Activated B cell treated with CpG ODN at 0.5 μM for 24 hours (primary cell): ENCODE data around the gene PKN2. TPM values are rescaled to one million over a fixed set of nuclear protein-coding genes. Genes with fewer than 3 reads are reported as not detected.
A peak's percentile ranks its signal among the peaks of the same experiment; 100 is the strongest.
"Not testable (repeated sequence)": the region's sequence is repeated elsewhere in the genome, so short reads cannot be mapped to it uniquely, and the experiment has no call there.

ENCODE experiments used
- ATAC-seq: fragments of 200-7000 bp; cut with Tn5 transposase; one replicate; pipeline ENCODE4 v1.10.0; 2021; ENCODE audit warnings: low read depth, mild to moderate bottlenecking, moderate library complexity
- CTCF ChIA-PET: fragments of 350-600 bp; sonication (Branson Sonifier 250); formaldehyde crosslinking; loops from one replicate; lab custom pipeline; 2021; ENCODE audit warnings: antibody characterized with exemption; lab: Charles Lee
- POLR2A ChIA-PET: fragments of 350-600 bp; sonication (Branson Sonifier 250); formaldehyde crosslinking; loops from one replicate; lab custom pipeline; 2021; ENCODE audit warnings: antibody characterized with exemption; lab: Charles Lee
- DNase-seq: peaks from one replicate; pipeline ENCODE4 v3.0.0; 2022
- H3K27ac Mint-ChIP-seq: one replicate; pipeline ENCODE4 v1.8.0; 2020; ENCODE audit warnings: mixed read lengths
- H3K27me3 Mint-ChIP-seq: one replicate; pipeline ENCODE4 v1.8.0; 2021; ENCODE audit warnings: mixed read lengths
- H3K36me3 Mint-ChIP-seq: one replicate; pipeline ENCODE4 v1.8.0; 2021; ENCODE audit warnings: low read depth, mixed read lengths
- H3K4me1 Mint-ChIP-seq: one replicate; pipeline ENCODE4 v1.8.0; 2021; ENCODE audit warnings: mixed read lengths
- H3K4me3 Mint-ChIP-seq: one replicate; pipeline ENCODE4 v1.8.0; 2020; ENCODE audit warnings: mild to moderate bottlenecking, mixed read lengths
- H3K9me3 Mint-ChIP-seq: one replicate; pipeline ENCODE4 v1.8.0; 2020; ENCODE audit warnings: mixed read lengths
- CTCF ChIP-seq: fragments of 200-600 bp; IDR thresholded peaks from one replicate; pipeline ENCODE4 v1.8.0; 2022; ENCODE audit warnings: antibody characterized with exemption, mild to moderate bottlenecking
- intact Hi-C: fragments of 100-400 bp; cut with micrococcal nuclease; formaldehyde crosslinking; loops from one replicate; pipeline ENCODE4 v1.15.1; 2024
- total RNA-seq: library from RNA; stranded (reverse); gene quantifications from 2 replicates; pipeline ENCODE4 v1.2.3, GENCODE V29; 2022

Gene PKN2
- total RNA-seq, 1 donor from 2014 or later = 42.7 TPM

- Mint-ChIP-seq H3K27ac (peak overlapping the region; percentile 56), H3K27me3 (no peaks in the 10 kb centered on the region), H3K36me3 (peaks cover 14% of the 10 kb centered on the region), H3K4me3 (peak overlapping the region; percentile 1), H3K9me3 (no peaks in the 10 kb centered on the region), H3K4me1 (peaks cover 57% of the 10 kb centered on the region)
- ChIA-PET CTCF (no interaction called here), POLR2A (no interaction called here)
- no peak for ATAC-seq
- TF ChIP-seq CTCF = no peak
- no peak for DNase-seq
- intact Hi-C loops = no loop called here
Observed at GRCh38 chr1:88698764-88699163, 14.7 kb downstream of the PKN2 start.

GRCh38 chr1:88700425-88701013 lies 16.4 kb downstream of the PKN2 start:
- H3K9me3 Mint-ChIP-seq = no peaks in the 10 kb centered on the region
- no peak overlapping the region for H3K4me3 Mint-ChIP-seq
- intact Hi-C loops = loop anchor here (1.0 to 5.0 kb wide), 3 partner anchors 7 to 43 kb away; partner anchors contain the start of gene PKN2
- CTCF ChIA-PET = no interaction called here
- no peak for DNase-seq
- peaks cover 57% of the 10 kb centered on the region for H3K4me1 Mint-ChIP-seq
- POLR2A ChIA-PET = interaction anchor here (1.4 kb wide), 1 partner anchor 17 kb away, joined by 16 read pairs; the partner anchor contains the start of gene PKN2
- no peak for TF ChIP-seq CTCF
- no peak for ATAC-seq
- H3K27ac Mint-ChIP-seq = peak overlapping the region; percentile 63
- H3K36me3 Mint-ChIP-seq = peaks cover 6% of the 10 kb centered on the region
- no peaks in the 10 kb centered on the region for H3K27me3 Mint-ChIP-seq

DNA sequence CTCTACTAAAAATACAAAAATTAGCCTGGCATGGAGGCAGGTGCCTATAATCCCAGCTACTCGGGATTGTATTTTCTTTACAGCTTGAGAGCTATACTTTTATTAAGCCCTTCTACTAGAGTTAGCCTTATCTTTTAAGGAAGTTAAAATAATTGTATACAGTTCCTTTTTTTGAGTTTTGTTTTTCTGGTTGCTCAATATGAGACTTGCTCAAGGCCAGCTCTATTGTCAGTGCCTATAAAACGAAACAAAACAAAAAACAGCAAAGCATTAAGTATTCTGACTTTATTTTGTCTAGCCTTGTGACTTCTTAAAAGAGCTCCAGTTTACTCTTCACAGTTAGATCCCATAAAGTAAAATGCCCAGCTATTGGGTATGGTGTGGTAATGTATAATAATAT lies 17.2 kb downstream of the PKN2 start:
- ChIA-PET CTCF (no interaction called here), POLR2A (interaction anchor here (1.4 kb wide), 1 partner anchor 17 kb away, joined by 16 read pairs; the partner anchor contains the start of gene PKN2)
- Mint-ChIP-seq H3K27me3 (no peaks in the 10 kb centered on the region), H3K27ac (peak overlapping the region; percentile 59), H3K9me3 (no peaks in the 10 kb centered on the region), H3K4me3 (no peak overlapping the region), H3K36me3 (peaks cover 6% of the 10 kb centered on the region), H3K4me1 (peaks cover 51% of the 10 kb centered on the region)
- no peak for DNase-seq
- intact Hi-C loops = loop anchor here (1.0 to 5.0 kb wide), 3 partner anchors 8 to 44 kb away; partner anchors contain the start of gene PKN2
- ATAC-seq = peak; percentile 95
- no peak for TF ChIP-seq CTCF

DNA sequence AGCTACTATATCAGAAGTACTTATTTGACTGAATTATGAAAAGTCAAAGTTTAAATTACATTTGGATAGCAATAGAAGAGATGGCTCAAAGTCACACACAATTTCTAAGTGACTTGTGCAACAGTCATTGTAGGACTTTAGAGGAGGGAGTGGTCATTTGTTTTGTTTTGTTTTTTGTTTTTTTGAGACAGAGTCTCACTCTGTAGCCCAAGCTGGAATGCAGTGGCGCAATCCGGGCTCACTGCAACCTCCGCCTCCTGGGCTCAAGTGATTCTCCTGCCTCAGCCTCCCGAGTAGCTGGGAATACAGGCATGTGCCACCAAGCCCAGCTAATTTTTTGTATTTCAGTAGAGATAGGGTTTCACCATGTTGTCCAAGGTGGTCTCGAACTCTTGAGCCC lies 17.7 kb downstream of the PKN2 start:
- ATAC-seq, CTCF ChIA-PET: not testable (repeated sequence)
- peaks cover 49% of the 10 kb centered on the region for H3K4me1 Mint-ChIP-seq

DNA sequence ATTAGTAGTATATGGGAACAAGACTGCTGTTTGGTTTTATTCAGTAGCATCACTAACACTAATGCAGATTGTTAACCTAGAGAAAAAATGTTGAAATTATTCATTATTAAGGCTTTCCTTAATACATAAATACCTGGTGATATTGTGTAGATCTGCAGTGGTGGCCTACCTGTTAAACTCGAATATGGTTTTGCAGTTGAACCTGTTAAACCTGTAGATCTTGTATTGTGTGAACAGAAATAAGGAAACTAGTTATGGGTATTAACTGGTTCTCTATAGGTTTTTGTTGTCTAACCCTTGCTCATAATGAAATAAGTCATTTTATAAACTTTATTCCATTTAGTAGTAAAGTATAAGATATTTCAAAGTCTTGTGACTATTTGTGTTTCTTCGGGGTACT lies 23.9 kb downstream of the PKN2 start:
- no peak for TF ChIP-seq CTCF
- Mint-ChIP-seq H3K9me3 (peaks cover 3% of the 10 kb centered on the region), H3K4me1 (peaks cover 7% of the 10 kb centered on the region), H3K27ac (no peak overlapping the region), H3K27me3 (no peaks in the 10 kb centered on the region), H3K4me3 (no peak overlapping the region), H3K36me3 (peaks cover 25% of the 10 kb centered on the region)
- ATAC-seq = no peak
- no peak for DNase-seq
- POLR2A ChIA-PET = no interaction called here
- intact Hi-C loops = no loop called here
- CTCF ChIA-PET = no interaction called here

More for the DNA sequence above, 17.7 kb downstream of the PKN2 start:
- H3K4me3 Mint-ChIP-seq, H3K36me3 Mint-ChIP-seq, H3K9me3 Mint-ChIP-seq, H3K27me3 Mint-ChIP-seq, DNase-seq: not testable (repeated sequence)
- H3K27ac Mint-ChIP-seq = peak overlapping the region; percentile 59
- POLR2A ChIA-PET = interaction anchor here (1.4 kb wide), 1 partner anchor 18 kb away, joined by 16 read pairs; the partner anchor contains the start of gene PKN2
- intact Hi-C loops = loop anchor here (1.0 to 5.0 kb wide), 3 partner anchors 8 to 44 kb away; partner anchors contain the start of gene PKN2

- ATAC-seq, H3K27me3 Mint-ChIP-seq, DNase-seq, intact Hi-C loops, H3K4me3 Mint-ChIP-seq, CTCF ChIA-PET, POLR2A ChIA-PET, H3K27ac Mint-ChIP-seq: not testable (repeated sequence)
- peaks cover 32% of the 10 kb centered on the region for H3K4me1 Mint-ChIP-seq
- peaks cover 40% of the 10 kb centered on the region for H3K36me3 Mint-ChIP-seq
- H3K9me3 Mint-ChIP-seq = peaks cover 11% of the 10 kb centered on the region
Observed at GRCh38 chr1:88712907-88713306, 28.8 kb downstream of the PKN2 start.

GRCh38 chr1:88716571-88716970 lies 32.5 kb downstream of the PKN2 start:
- CTCF ChIA-PET, H3K9me3 Mint-ChIP-seq, H3K27me3 Mint-ChIP-seq, POLR2A ChIA-PET, H3K4me3 Mint-ChIP-seq, H3K27ac Mint-ChIP-seq, intact Hi-C loops, DNase-seq, ATAC-seq: not testable (repeated sequence)
- peaks cover 29% of the 10 kb centered on the region for H3K4me1 Mint-ChIP-seq
- peaks cover 32% of the 10 kb centered on the region for H3K36me3 Mint-ChIP-seq
